ENCODE results near the gene FSD2. TPM values are rescaled to one million over a fixed set of nuclear protein-coding genes. Genes with fewer than 3 reads are reported as not detected.

Gene FSD2
- total RNA-seq, 6 donors from 2014 or later, result 0.86 TPM; not detected in 5

DNA sequence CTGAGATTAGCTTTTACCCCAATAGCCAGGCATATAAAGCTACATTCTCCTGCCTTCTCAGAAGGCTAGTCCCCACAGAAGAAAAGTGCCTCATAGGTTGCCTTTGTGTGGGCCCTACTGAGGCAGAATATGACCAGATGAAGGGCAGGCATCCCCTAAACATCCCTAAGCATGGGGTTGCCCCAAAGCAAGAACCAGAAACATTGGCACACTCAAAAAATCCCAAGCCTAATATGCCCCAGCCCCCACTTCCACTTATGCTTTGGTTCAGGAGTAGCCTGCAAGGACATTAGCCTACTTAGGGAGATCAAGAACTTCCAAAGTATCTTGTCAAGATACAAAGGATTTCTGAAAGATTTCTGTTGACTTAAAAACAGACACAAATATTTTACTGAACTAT lies 33.3 kb upstream of the FSD2 start:
- ATAC-seq (ENCODE audit: low FRiP score in 2 of 2) (no peak), DNase-seq (no peak)
- H3K36me3 ChIP-seq, result peaks cover 20 to 40% (median 38%) of the 10 kb centered on the region in 4 donors

DNA sequence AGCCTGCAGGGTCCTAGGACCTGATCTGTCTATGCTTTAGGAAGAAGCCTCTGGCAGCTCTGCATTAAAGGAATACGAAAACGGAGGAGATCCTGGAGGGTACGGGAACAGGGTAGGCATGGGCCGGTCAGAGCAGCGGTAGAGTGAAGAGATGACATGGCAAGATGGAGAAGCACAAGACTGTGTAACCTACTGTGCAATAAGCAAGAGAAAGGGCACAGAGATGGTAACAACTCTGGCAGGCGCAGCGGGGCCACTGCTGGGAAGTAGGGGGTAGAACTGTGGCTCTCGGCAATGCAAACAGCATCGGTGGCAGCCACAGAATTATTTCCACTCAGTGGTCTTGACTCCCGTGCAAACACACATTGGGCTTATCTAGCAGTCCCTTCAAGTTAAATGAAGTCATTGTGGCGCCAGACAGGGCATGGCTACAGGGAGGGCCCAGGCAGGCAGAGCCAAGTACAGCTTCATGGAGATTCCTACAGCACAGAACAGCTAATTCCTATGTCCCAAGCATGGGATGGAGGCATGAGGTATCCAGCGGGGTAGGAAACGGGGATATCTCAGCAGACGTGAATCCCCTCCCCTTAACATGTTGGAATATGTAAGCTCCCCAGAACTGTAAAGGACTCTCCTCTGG lies 32.3 kb upstream of the FSD2 start:
- WGBS, 2 donors, result 94 to 95% methylated on average over 13 to 14 of the region's 14 CpGs
- no peak for TF ChIP-seq POLR2A (IDR thresholded peaks at IDR 0.05)
- no peak for TF ChIP-seq EP300 (IDR thresholded peaks at IDR 0.05)
- H3K9me3 ChIP-seq, result no peaks in the 10 kb centered on the region
- ATAC-seq (ENCODE audit: low FRiP score in 2 of 2) (peak in 1 of 2 donors; percentile 29), DNase-seq (no peak)
- H3K36me3 ChIP-seq, result peaks cover 29 to 49% (median 46%) of the 10 kb centered on the region in 4 donors
- H3K27ac ChIP-seq, result no peak overlapping the region
- no peak overlapping the region for H3K4me3 ChIP-seq
- no peaks in the 10 kb centered on the region for H3K4me1 ChIP-seq
- H3K27me3 ChIP-seq, result no peaks in the 10 kb centered on the region

More for the DNA sequence above, 33.3 kb upstream of the FSD2 start:
- Histone ChIP-seq H3K9me3 (no peaks in the 10 kb centered on the region), H3K27ac (no peak overlapping the region), H3K4me1 (no peaks in the 10 kb centered on the region), H3K27me3 (no peaks in the 10 kb centered on the region), H3K4me3 (no peak overlapping the region)
- no peak for TF ChIP-seq POLR2A (IDR thresholded peaks at IDR 0.05)
- no peak for TF ChIP-seq POLR2AphosphoS5 (IDR thresholded peaks at IDR 0.05)
- TF ChIP-seq, protein P1, sequence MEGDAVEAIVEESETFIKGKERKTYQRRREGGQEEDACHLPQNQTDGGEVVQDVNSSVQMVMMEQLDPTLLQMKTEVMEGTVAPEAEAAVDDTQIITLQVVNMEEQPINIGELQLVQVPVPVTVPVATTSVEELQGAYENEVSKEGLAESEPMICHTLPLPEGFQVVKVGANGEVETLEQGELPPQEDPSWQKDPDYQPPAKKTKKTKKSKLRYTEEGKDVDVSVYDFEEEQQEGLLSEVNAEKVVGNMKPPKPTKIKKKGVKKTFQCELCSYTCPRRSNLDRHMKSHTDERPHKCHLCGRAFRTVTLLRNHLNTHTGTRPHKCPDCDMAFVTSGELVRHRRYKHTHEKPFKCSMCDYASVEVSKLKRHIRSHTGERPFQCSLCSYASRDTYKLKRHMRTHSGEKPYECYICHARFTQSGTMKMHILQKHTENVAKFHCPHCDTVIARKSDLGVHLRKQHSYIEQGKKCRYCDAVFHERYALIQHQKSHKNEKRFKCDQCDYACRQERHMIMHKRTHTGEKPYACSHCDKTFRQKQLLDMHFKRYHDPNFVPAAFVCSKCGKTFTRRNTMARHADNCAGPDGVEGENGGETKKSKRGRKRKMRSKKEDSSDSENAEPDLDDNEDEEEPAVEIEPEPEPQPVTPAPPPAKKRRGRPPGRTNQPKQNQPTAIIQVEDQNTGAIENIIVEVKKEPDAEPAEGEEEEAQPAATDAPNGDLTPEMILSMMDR (IDR thresholded peaks at IDR 0.05), result no peak
- TF ChIP-seq EP300 (IDR thresholded peaks at IDR 0.05), result no peak

DNA sequence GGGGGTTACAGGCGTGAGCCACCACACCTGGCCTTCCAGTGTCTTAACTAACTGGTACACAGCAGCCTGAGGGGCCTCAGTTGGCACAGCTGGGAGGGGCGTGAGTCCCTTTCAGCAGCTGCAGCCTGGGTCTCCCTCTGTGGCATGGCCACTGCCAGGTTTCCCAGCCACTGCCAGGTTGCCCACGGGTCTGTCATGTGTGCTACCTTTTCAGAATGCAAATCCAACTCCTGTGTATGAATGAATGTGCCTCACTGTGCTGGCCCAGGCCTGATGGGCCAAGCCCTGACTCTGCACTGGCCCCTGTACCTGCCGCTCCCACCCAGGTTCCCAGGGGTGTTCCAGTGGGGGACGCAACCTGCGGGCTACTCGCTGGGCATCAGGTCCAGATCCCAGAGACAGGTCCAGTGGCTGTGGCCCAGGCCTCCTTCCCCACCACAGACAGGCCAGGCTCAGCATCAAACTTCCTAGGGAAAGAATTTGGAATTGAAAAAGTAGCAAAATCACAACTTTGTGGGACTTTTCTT lies 29.6 kb upstream of the FSD2 start:
- WGBS, 2 donors, result 98 to 100% methylated on average over 1 to 7 of the region's 7 CpGs
- Histone ChIP-seq H3K4me1 (peaks cover 0 to 13% (median 8%) of the 10 kb centered on the region in 4 donors), H3K27ac (no peak overlapping the region), H3K27me3 (no peaks in the 10 kb centered on the region), H3K36me3 (peaks cover 31 to 73% (median 70%) of the 10 kb centered on the region in 4 donors), H3K4me3 (no peak overlapping the region), H3K9me3 (no peaks in the 10 kb centered on the region)
- no peak for TF ChIP-seq POLR2AphosphoS5 (IDR thresholded peaks at IDR 0.05)
- TF ChIP-seq POLR2A (IDR thresholded peaks at IDR 0.05), result no peak
- no peak for TF ChIP-seq EP300 (IDR thresholded peaks at IDR 0.05)
- TF ChIP-seq, protein P1 (IDR thresholded peaks at IDR 0.05), result no peak
- DNase-seq (no peak), ATAC-seq (ENCODE audit: low FRiP score in 2 of 2) (no peak)

DNA sequence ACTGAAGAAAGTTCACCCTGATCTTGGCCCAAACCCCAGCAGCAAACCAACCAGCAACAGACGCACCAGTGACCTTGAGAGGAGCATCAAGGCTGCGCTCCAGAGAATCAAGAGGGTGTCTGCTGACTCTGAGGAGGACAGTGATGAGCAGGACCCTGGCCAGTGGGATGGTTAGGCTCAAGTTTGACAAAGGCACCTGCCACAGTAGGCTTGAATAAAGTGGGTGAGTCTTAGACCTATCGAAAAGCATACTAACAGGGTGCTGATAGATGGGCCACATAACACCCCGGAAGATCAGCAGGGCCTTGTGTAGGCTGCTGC lies 27.5 kb upstream of the FSD2 start:
- H3K9me3 ChIP-seq, result no peaks in the 10 kb centered on the region
- no peak for DNase-seq
- no peak overlapping the region for H3K4me3 ChIP-seq
- H3K4me1 ChIP-seq, result peaks cover 0 to 13% (median 8%) of the 10 kb centered on the region in 4 donors
- no peak for ATAC-seq (ENCODE audit: low FRiP score in 2 of 2)
- no peaks in the 10 kb centered on the region for H3K27me3 ChIP-seq
- H3K36me3 ChIP-seq, result peaks cover 33 to 93% (median 86%) of the 10 kb centered on the region in 4 donors
- WGBS, 2 donors, result 68 to 95% methylated on average over 4 of the region's 4 CpGs
- peak overlapping the region in 2 of 4 donors; percentile 46 to 53 for H3K27ac ChIP-seq
- TF ChIP-seq POLR2AphosphoS5 (IDR thresholded peaks at IDR 0.05) (no peak), POLR2A (IDR thresholded peaks at IDR 0.05) (no peak), EP300 (IDR thresholded peaks at IDR 0.05) (no peak)
- TF ChIP-seq, protein P1 (IDR thresholded peaks at IDR 0.05), result no peak

DNA sequence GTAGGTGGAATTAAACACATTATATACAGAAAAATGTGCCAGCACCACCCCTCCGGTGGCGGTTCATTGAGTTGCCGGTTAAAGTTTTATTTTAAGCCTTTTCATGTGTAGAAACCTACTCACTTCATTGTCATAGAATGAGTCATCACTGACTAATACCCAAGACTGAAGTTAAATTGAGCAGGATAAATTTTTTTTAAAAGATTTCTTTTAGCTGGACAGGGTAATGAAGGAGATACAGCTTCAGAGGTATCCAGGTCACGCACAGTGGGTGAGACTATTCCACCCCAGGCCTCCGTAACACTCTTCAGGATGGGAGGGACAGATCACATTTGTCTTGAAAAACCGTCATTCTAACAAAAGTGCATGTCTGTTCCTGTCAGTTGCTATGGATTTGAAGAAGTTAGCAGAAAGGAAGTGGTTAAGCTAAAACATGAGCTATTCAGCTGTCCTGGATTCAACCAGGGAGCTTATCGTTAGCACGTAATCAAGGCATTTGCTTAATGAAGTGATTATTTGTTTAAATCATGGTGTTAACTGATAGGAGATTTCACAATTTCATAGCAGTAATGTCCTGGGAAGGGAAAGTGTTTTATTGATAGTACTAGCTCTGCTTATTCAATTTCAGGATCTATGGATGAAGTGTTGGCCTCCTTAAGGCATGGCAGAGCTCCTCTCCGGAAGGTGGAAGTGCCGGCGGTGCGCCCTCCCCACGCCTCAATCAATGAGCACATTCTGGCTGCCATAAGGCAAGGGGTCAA lies 26.9 kb upstream of the FSD2 start:
- DNase-seq (no peak), ATAC-seq (ENCODE audit: low FRiP score in 2 of 2) (peak; percentile 39 to 52)
- peaks cover 39 to 98% (median 87%) of the 10 kb centered on the region in 4 donors for H3K36me3 ChIP-seq
- no peak overlapping the region for H3K4me3 ChIP-seq
- TF ChIP-seq, protein P1 (IDR thresholded peaks at IDR 0.05), result no peak
- TF ChIP-seq POLR2A (IDR thresholded peaks at IDR 0.05) (no peak), EP300 (IDR thresholded peaks at IDR 0.05) (no peak), POLR2AphosphoS5 (IDR thresholded peaks at IDR 0.05) (no peak)
- H3K4me1 ChIP-seq, result peaks cover 0 to 13% (median 8%) of the 10 kb centered on the region in 4 donors
- no peaks in the 10 kb centered on the region for H3K27me3 ChIP-seq
- peak overlapping the region in 2 of 4 donors; percentile 46 to 53 for H3K27ac ChIP-seq
- no peaks in the 10 kb centered on the region for H3K9me3 ChIP-seq
- WGBS, 2 donors, result 62 to 66% methylated on average over 13 of the region's 13 CpGs

Data from upper lobe of left lung (tissue), 6 donors.